Activated T-cell treated with anti-CD3 and anti-CD28 coated beads, Interleukin-2, amount 50 U/mL, for 72 hours (primary cell): ENCODE data around the gene CSF2RB. TPM values are rescaled to one million over a fixed set of nuclear protein-coding genes. Genes with fewer than 3 reads are reported as not detected.

Experiments used
- ATAC-seq, 2 donors: fragments of 150-1000 bp; cut with Tn5 transposase; replicated peaks in 1 of 2; 2 replicates each; pipeline ENCODE4 v1.10.0; 2021; ENCODE audit warnings: moderate library complexity in 2 of 2, mild to moderate bottlenecking in 1 of 2
- DNase-seq, 2 donors: peaks; one replicate each; pipeline ENCODE4 v3.0.0; 2021 to 2022; ENCODE audit warnings: mixed read lengths in 1 of 2
- H3K27ac Mint-ChIP-seq: one replicate; pipeline ENCODE4 v1.8.0; 2022; ENCODE audit warnings: mild to moderate bottlenecking, moderate library complexity, mixed read lengths
- H3K27me3 Mint-ChIP-seq: one replicate; pipeline ENCODE4 v1.8.0; 2022; ENCODE audit warnings: low read depth, mixed read lengths
- H3K36me3 Mint-ChIP-seq, 2 donors: one replicate each; pipeline ENCODE4 v1.8.0; 2022; ENCODE audit warnings: mixed read lengths in 2 of 2, mild to moderate bottlenecking in 1 of 2; ENCODE audit not compliant: insufficient read depth in 2 of 2
- H3K4me1 Mint-ChIP-seq: one replicate; pipeline ENCODE4 v1.8.0; 2022; ENCODE audit warnings: low read depth, mixed read lengths
- H3K4me3 Mint-ChIP-seq, 2 donors: one replicate each; pipeline ENCODE4 v1.8.0; 2022; ENCODE audit warnings: mild to moderate bottlenecking in 2 of 2, mixed read lengths in 2 of 2, moderate library complexity in 2 of 2
- H3K9me3 Mint-ChIP-seq, 2 donors: one replicate each; pipeline ENCODE4 v1.8.0; 2022; ENCODE audit warnings: mixed read lengths in 2 of 2
- total RNA-seq, 2 donors: library from RNA; stranded (reverse); gene quantifications; one replicate each; pipeline ENCODE4 v1.2.3, GENCODE V29; 2022

Gene CSF2RB
- total RNA-seq, 2 donors from 2014 or later = 1.8 to 3.8 TPM

GRCh38 chr22:36938028-36938425 lies 24.6 kb downstream of the CSF2RB start:
- Mint-ChIP-seq H3K27me3 (no peaks in the 10 kb centered on the region), H3K4me1 (no peaks in the 10 kb centered on the region), H3K4me3 (no peak overlapping the region), H3K27ac (no peak overlapping the region), H3K9me3 (no peaks in the 10 kb centered on the region), H3K36me3 (no peaks in the 10 kb centered on the region)
- ATAC-seq (no peak), DNase-seq (no peak)

- DNase-seq = no peak
- peak overlapping the region; percentile 6 for H3K27ac Mint-ChIP-seq
- no peak overlapping the region for H3K4me3 Mint-ChIP-seq
- no peaks in the 10 kb centered on the region for H3K27me3 Mint-ChIP-seq
- no peaks in the 10 kb centered on the region for H3K4me1 Mint-ChIP-seq
- H3K36me3 Mint-ChIP-seq = no peaks in the 10 kb centered on the region
- no peaks in the 10 kb centered on the region for H3K9me3 Mint-ChIP-seq
- no peak for ATAC-seq
Measured at GRCh38 chr22:36938886-36939285, 25.5 kb downstream of the CSF2RB start.

GRCh38 chr22:36940676-36941075 lies 27.2 kb downstream of the CSF2RB start:
- no peaks in the 10 kb centered on the region for H3K27me3 Mint-ChIP-seq
- peak overlapping the region; percentile 5 to 26 for H3K4me3 Mint-ChIP-seq
- no peaks in the 10 kb centered on the region for H3K36me3 Mint-ChIP-seq
- no peaks in the 10 kb centered on the region for H3K4me1 Mint-ChIP-seq
- ATAC-seq (peak in 1 of 2 donors; percentile 41), DNase-seq (no peak)
- no peak overlapping the region for H3K27ac Mint-ChIP-seq
- no peaks in the 10 kb centered on the region for H3K9me3 Mint-ChIP-seq

- no peaks in the 10 kb centered on the region for H3K4me1 Mint-ChIP-seq
- H3K9me3 Mint-ChIP-seq = no peaks in the 10 kb centered on the region
- no peak overlapping the region for H3K27ac Mint-ChIP-seq
- DNase-seq (no peak), ATAC-seq (no peak)
- H3K4me3 Mint-ChIP-seq = no peak overlapping the region
- no peaks in the 10 kb centered on the region for H3K36me3 Mint-ChIP-seq
- H3K27me3 Mint-ChIP-seq = no peaks in the 10 kb centered on the region
Measured at GRCh38 chr22:36942556-36942955, 29.1 kb downstream of the CSF2RB start.

GRCh38 chr22:36946421-36947158 lies 33.2 kb downstream of the CSF2RB start:
- H3K4me3 Mint-ChIP-seq = no peak overlapping the region
- H3K4me1 Mint-ChIP-seq = peaks cover 3% of the 10 kb centered on the region
- DNase-seq (no peak), ATAC-seq (no peak)
- H3K27ac Mint-ChIP-seq = no peak overlapping the region
- no peaks in the 10 kb centered on the region for H3K9me3 Mint-ChIP-seq
- no peaks in the 10 kb centered on the region for H3K36me3 Mint-ChIP-seq
- peaks cover 11% of the 10 kb centered on the region for H3K27me3 Mint-ChIP-seq

GRCh38 chr22:36948273-36949225 lies 35.1 kb downstream of the CSF2RB start:
- peaks cover 12% of the 10 kb centered on the region for H3K27me3 Mint-ChIP-seq
- H3K4me3 Mint-ChIP-seq = no peak overlapping the region
- H3K36me3 Mint-ChIP-seq = no peaks in the 10 kb centered on the region
- peaks cover 4% of the 10 kb centered on the region for H3K4me1 Mint-ChIP-seq
- ATAC-seq (no peak), DNase-seq (no peak)
- H3K27ac Mint-ChIP-seq = no peak overlapping the region
- H3K9me3 Mint-ChIP-seq = no peaks in the 10 kb centered on the region

GRCh38 chr22:36950797-36951590 lies 37.6 kb downstream of the CSF2RB start:
- no peak overlapping the region for H3K4me3 Mint-ChIP-seq

GRCh38 chr22:36951746-36952145 lies 38.3 kb downstream of the CSF2RB start:
- Mint-ChIP-seq H3K27me3 (peaks cover 12% of the 10 kb centered on the region), H3K4me1 (peaks cover 14% of the 10 kb centered on the region), H3K9me3 (peaks cover 0 to 3% of the 10 kb centered on the region in 2 donors), H3K4me3 (no peak overlapping the region), H3K27ac (no peak overlapping the region), H3K36me3 (peaks cover 0 to 4% of the 10 kb centered on the region in 2 donors)
- no peak for ATAC-seq
- no peak for DNase-seq

More at GRCh38 chr22:36950797-36951590, 37.6 kb downstream of the CSF2RB start:
- ATAC-seq (no peak), DNase-seq (no peak)
- H3K27me3 Mint-ChIP-seq = peaks cover 12% of the 10 kb centered on the region
- no peaks in the 10 kb centered on the region for H3K9me3 Mint-ChIP-seq
- no peak overlapping the region for H3K27ac Mint-ChIP-seq
- peaks cover 14% of the 10 kb centered on the region for H3K4me1 Mint-ChIP-seq
- H3K36me3 Mint-ChIP-seq = peaks cover 0 to 1% of the 10 kb centered on the region in 2 donors

GRCh38 chr22:36953239-36954080 lies 40.0 kb downstream of the CSF2RB start:
- peaks cover 2 to 6% of the 10 kb centered on the region in 2 donors for H3K36me3 Mint-ChIP-seq
- H3K4me1 Mint-ChIP-seq = peaks cover 14% of the 10 kb centered on the region
- no peak overlapping the region for H3K4me3 Mint-ChIP-seq
- H3K27me3 Mint-ChIP-seq = peaks cover 12% of the 10 kb centered on the region
- H3K27ac Mint-ChIP-seq = no peak overlapping the region
- DNase-seq = no peak
- H3K9me3 Mint-ChIP-seq = peaks cover 2 to 5% of the 10 kb centered on the region in 2 donors
- no peak for ATAC-seq

GRCh38 chr22:36954251-36955014 lies 41.0 kb downstream of the CSF2RB start:
- peaks cover 2 to 5% of the 10 kb centered on the region in 2 donors for H3K9me3 Mint-ChIP-seq
- no peak overlapping the region for H3K27ac Mint-ChIP-seq
- ATAC-seq = peak in 1 of 2 donors; percentile 13
- peak overlapping the region in 1 of 2 donors; percentile 1 for H3K4me3 Mint-ChIP-seq
- peaks cover 14% of the 10 kb centered on the region for H3K4me1 Mint-ChIP-seq
- DNase-seq = peak in 1 of 2 donors; percentile 3
- peaks cover 2 to 6% of the 10 kb centered on the region in 2 donors for H3K36me3 Mint-ChIP-seq
- peaks cover 17% of the 10 kb centered on the region for H3K27me3 Mint-ChIP-seq

GRCh38 chr22:36955691-36956090 lies 42.3 kb downstream of the CSF2RB start:
- Mint-ChIP-seq H3K36me3 (peaks cover 2 to 6% of the 10 kb centered on the region in 2 donors), H3K9me3 (peaks cover 2 to 5% of the 10 kb centered on the region in 2 donors), H3K4me3 (no peak overlapping the region), H3K27ac (no peak overlapping the region), H3K27me3 (peaks cover 17% of the 10 kb centered on the region), H3K4me1 (peaks cover 14% of the 10 kb centered on the region)
- DNase-seq (no peak), ATAC-seq (no peak)
